Erythroblast (primary cell): Measurements from ENCODE around the gene CNIH3.

ENCODE experiments used
- GATA1 ChIP-seq: IDR thresholded peaks from 2 replicates; pipeline ENCODE4 v1.6.1; 2011; ENCODE audit warnings: low read depth, mild to moderate bottlenecking, control low read depth, low read length, moderate library complexity
- POLR2A ChIP-seq: IDR thresholded peaks from 2 replicates; pipeline ENCODE4 v1.6.1; 2011; ENCODE audit warnings: mild to moderate bottlenecking, low read length

GRCh38 chr1:224679606-224680005 lies 63.5 kb downstream of the CNIH3 start:
- TF ChIP-seq POLR2A (no peak), GATA1 (no peak)
